Peyer's patch (tissue), 4 donors: Measurements from ENCODE around the gene P2RX6.

Source experiments
- CTCF ChIP-seq, 6 experiments: fragments of 450-650 bp in 4 of 6; fragments of 200-600 bp in 2 of 6; sonication (generic) in 1 of 6; IDR thresholded peaks; one replicate each; pipeline ENCODE4 v1.5.1; 2017 to 2019; ENCODE audit warnings: antibody characterized with exemption in 6 of 6, mild to moderate bottlenecking in 3 of 6, moderate library complexity in 1 of 6
- POLR2A ChIP-seq, 2 donors: fragments of 450-650 bp; IDR thresholded peaks; one replicate each; pipeline ENCODE4 v1.5.1; 2017; ENCODE audit warnings: antibody characterized with exemption in 2 of 2, mild to moderate bottlenecking in 2 of 2, moderate library complexity in 2 of 2

GRCh38 chr22:20988573-20989322, 26.2 kb upstream of the P2RX6 start:
- TF ChIP-seq CTCF (IDR thresholded peaks at IDR 0.05) (no peak), POLR2A (IDR thresholded peaks at IDR 0.05) (no peak)
